Brain pericyte (primary cell): Measurements from ENCODE around the gene PVALEF.
"Not testable (repeated sequence)": the region's sequence is repeated elsewhere in the genome, so short reads cannot be mapped to it uniquely, and the experiment has no call there.

Experiments used
- DNase-seq: peaks from one replicate; pipeline ENCODE4 v3.0.0-alpha.2; 2012; ENCODE audit warnings: low read depth, low spot score

Gene PVALEF

GRCh38 chr17:81143717-81144422 lies 21.4 kb upstream of the PVALEF start:
- DNase-seq, result no peak

- DNase-seq, result no peak
These were observed 20.9 kb upstream of the PVALEF start for GRCh38 chr17:81144423-81144781.

GRCh38 chr17:81146208-81146607 lies 19.1 kb upstream of the PVALEF start:
- not testable (repeated sequence) for DNase-seq

- DNase-seq, result no peak
These were observed 17.6 kb upstream of the PVALEF start for GRCh38 chr17:81147701-81148100.

- no peak for DNase-seq
These were observed 16.7 kb upstream of the PVALEF start for GRCh38 chr17:81148571-81148970.

GRCh38 chr17:81148986-81149533 lies 16.2 kb upstream of the PVALEF start:
- no peak for DNase-seq

- no peak for DNase-seq
These were observed 14.8 kb upstream of the PVALEF start for GRCh38 chr17:81150377-81151077.

- no peak for DNase-seq
These were observed 14.0 kb upstream of the PVALEF start for GRCh38 chr17:81151278-81151677.

- no peak for DNase-seq
These were observed 12.9 kb upstream of the PVALEF start for GRCh38 chr17:81152288-81152828.

GRCh38 chr17:81153340-81153803 lies 11.9 kb upstream of the PVALEF start:
- DNase-seq, result no peak

GRCh38 chr17:81154016-81154415 lies 11.3 kb upstream of the PVALEF start:
- DNase-seq, result not testable (repeated sequence)

- DNase-seq, result no peak
These were observed 10.3 kb upstream of the PVALEF start for GRCh38 chr17:81154961-81155360.

- DNase-seq, result no peak
These were observed 8.2 kb upstream of the PVALEF start for GRCh38 chr17:81156866-81157805.

GRCh38 chr17:81157848-81158687 lies 7.2 kb upstream of the PVALEF start:
- no peak for DNase-seq

- no peak for DNase-seq
These were observed 6.4 kb upstream of the PVALEF start for GRCh38 chr17:81158688-81159590.

GRCh38 chr17:81159611-81160265 lies 5.6 kb upstream of the PVALEF start:
- no peak for DNase-seq

GRCh38 chr17:81160306-81160705 lies 5.0 kb upstream of the PVALEF start:
- no peak for DNase-seq

- DNase-seq, result no peak
These were observed 4.4 kb upstream of the PVALEF start for GRCh38 chr17:81160747-81161453.
